GM21367 (cell line): ENCODE data around the gene C3orf70.

ENCODE experiments used
- ATAC-seq: cut with Tn5 transposase; IDR thresholded peaks from one replicate; pipeline ENCODE4 v1.9.1; 2021; ENCODE audit not compliant: unreplicated experiment

C3orf70 gene

GRCh38 chr3:185152410-185153170 lies at the start of gene C3orf70:
Gene C3orf70, minus strand, starts transcription at chr3:185153060. Its CDS starts 237 bp downstream, at chr3:185152823.
- no peak for ATAC-seq

GRCh38 chr3:185200639-185201038 lies 47.8 kb upstream of the C3orf70 start:
- no peak for ATAC-seq

- no peak for ATAC-seq
Observed at GRCh38 chr3:185199671-185200070, 46.8 kb upstream of the C3orf70 start.

GRCh38 chr3:185199206-185199605 lies 46.3 kb upstream of the C3orf70 start:
- ATAC-seq: no peak

- ATAC-seq: no peak
Observed at GRCh38 chr3:185197068-185197467, 44.2 kb upstream of the C3orf70 start.

- no peak for ATAC-seq
Observed at GRCh38 chr3:185195652-185196051, 42.8 kb upstream of the C3orf70 start.

- ATAC-seq: no peak
Observed at GRCh38 chr3:185188816-185189215, 36.0 kb upstream of the C3orf70 start.

GRCh38 chr3:185187391-185187790 lies 34.5 kb upstream of the C3orf70 start:
- no peak for ATAC-seq

GRCh38 chr3:185176750-185177359 lies 24.0 kb upstream of the C3orf70 start:
- no peak for ATAC-seq

- peak; percentile 70 for ATAC-seq
Observed at GRCh38 chr3:185175370-185175987, 22.6 kb upstream of the C3orf70 start.

GRCh38 chr3:185172086-185173049 lies 19.5 kb upstream of the C3orf70 start:
- ATAC-seq: no peak

GRCh38 chr3:185164428-185165217 lies 11.8 kb upstream of the C3orf70 start:
- no peak for ATAC-seq

GRCh38 chr3:185162634-185163033 lies 9.8 kb upstream of the C3orf70 start:
- ATAC-seq: no peak

GRCh38 chr3:185161761-185162160 lies 8.9 kb upstream of the C3orf70 start:
- ATAC-seq: no peak

GRCh38 chr3:185157347-185157746 lies 4.5 kb upstream of the C3orf70 start:
- ATAC-seq: no peak

GRCh38 chr3:185155678-185156077 lies 2.8 kb upstream of the C3orf70 start:
- no peak for ATAC-seq

GRCh38 chr3:185153861-185154629 lies 1.2 kb upstream of the C3orf70 start:
- no peak for ATAC-seq

GRCh38 chr3:185153171-185153771 lies 411 bp upstream of the C3orf70 start:
- ATAC-seq: no peak

GRCh38 chr3:185151964-185152409 lies 873 bp downstream of the C3orf70 start:
- ATAC-seq: no peak
